OCI-LY3 (cell line): ENCODE measurements around the gene MYBPC3.

Experiments used
- H2AFZ ChIP-seq: fragments of 200-600, 300-600 bp; shearing (Covaris generic); 2 replicates; pipeline ENCODE4 v1.6.0; 2014; ENCODE audit warnings: antibody characterized with exemption, low read depth, low read length
- H3K27ac ChIP-seq: fragments of 200-600, 300-600 bp; sonication (generic); 2 replicates; pipeline ENCODE4 v1.5.1; 2014; ENCODE audit warnings: mild to moderate bottlenecking, low read length, moderate library complexity, mixed read lengths
- H3K27me3 ChIP-seq: fragments of 200-600, 300-600 bp; sonication (generic); 2 replicates; pipeline ENCODE4 v1.6.1; 2014; ENCODE audit warnings: low read depth, low read length, mixed read lengths
- H3K36me3 ChIP-seq: fragments of 200-600, 300-600 bp; sonication (generic); replicated peaks from 2 replicates; pipeline ENCODE3; 2014; ENCODE audit warnings: low read depth, low read length, mixed read lengths
- H3K4me1 ChIP-seq: fragments of 300-600, 200-600 bp; sonication (generic); 2 replicates; pipeline ENCODE4 v1.6.1; 2014; ENCODE audit warnings: low read length, mixed read lengths
- H3K4me2 ChIP-seq: fragments of 200-600, 300-600 bp; sonication (generic); 2 replicates; pipeline ENCODE4 v1.6.1; 2014; ENCODE audit warnings: low read length, mixed read lengths
- H3K4me3 ChIP-seq: fragments of 300-600, 200-600 bp; sonication (generic); 2 replicates; pipeline ENCODE4 v1.5.1; 2014; ENCODE audit warnings: antibody characterized with exemption, mild to moderate bottlenecking, low read length, moderate library complexity
- H3K79me2 ChIP-seq: fragments of 300-600, 200-600 bp; shearing (Covaris generic); 2 replicates; pipeline ENCODE4 v1.6.1; 2014; ENCODE audit warnings: mild to moderate bottlenecking, low read length, mixed read lengths
- H3K9ac ChIP-seq: fragments of 300-600, 200-600 bp; shearing (Covaris generic); 2 replicates; pipeline ENCODE4 v1.6.0; 2014; ENCODE audit warnings: mild to moderate bottlenecking, low read length, moderate library complexity
- H3K9me3 ChIP-seq: fragments of 200-600, 300-600 bp; shearing (Covaris generic); 2 replicates; pipeline ENCODE4 v1.6.1; 2014; ENCODE audit warnings: low read length, mixed read lengths; ENCODE audit not compliant: insufficient read depth
- H4K20me1 ChIP-seq: fragments of 200-600, 300-600 bp; sonication (generic); 2 replicates; pipeline ENCODE4 v1.6.1; 2016; ENCODE audit warnings: low read length, mixed read lengths; ENCODE audit not compliant: insufficient read depth
- CTCF ChIP-seq: fragments of 200-600, 300-600 bp; sonication (generic); IDR thresholded peaks from 2 replicates; pipeline ENCODE4 v1.5.1; 2014; ENCODE audit warnings: antibody characterized with exemption, low read length, low read depth
- EZH2phosphoT487 ChIP-seq: fragments of 200-600 bp; shearing (Covaris generic); IDR thresholded peaks from 2 replicates; pipeline ENCODE4 v1.6.1; 2018; ENCODE audit warnings: antibody characterized with exemption, mixed run types, low read depth

Gene MYBPC3

GRCh38 chr11:47352556-47352955 lies at the start of gene MYBPC3:
TSS of gene MYBPC3 (minus strand) at chr11:47352702. CDS start at chr11:47352647, 55 bp downstream.
- Histone ChIP-seq H3K79me2 (no peaks in the 10 kb centered on the region), H2AFZ (no peak within 1 kb of the TSS), H3K36me3 (peaks cover 6% of the 10 kb centered on the region), H3K4me1 (no peaks in the 10 kb centered on the region), H3K9ac (no peak within 1 kb of the TSS), H3K4me2 (no peak within 1 kb of the TSS), H3K9me3 (no peaks in the 10 kb centered on the region), H3K27ac (no peak within 1 kb of the TSS), H3K4me3 (no peak within 1 kb of the TSS), H4K20me1 (no peaks in the 10 kb centered on the region), H3K27me3 (no peaks in the 10 kb centered on the region)
- TF ChIP-seq CTCF (no peak), EZH2phosphoT487 (no peak)

- Histone ChIP-seq H3K4me1 (peaks cover 17% of the 10 kb centered on the region), H3K9me3 (no peaks in the 10 kb centered on the region; the same call in 1 of the 2 replicates), H2AFZ (peak overlapping the region; percentile 84), H3K4me2 (peak overlapping the region; percentile 100), H4K20me1 (no peaks in the 10 kb centered on the region), H3K4me3 (peak overlapping the region; percentile 97), H3K79me2 (no peaks in the 10 kb centered on the region), H3K27ac (peak overlapping the region; percentile 59), H3K27me3 (no peaks in the 10 kb centered on the region), H3K36me3 (no peaks in the 10 kb centered on the region), H3K9ac (peak overlapping the region; percentile 75)
- TF ChIP-seq EZH2phosphoT487, result no peak
- no peak for TF ChIP-seq CTCF
These were observed 48.3 kb upstream of the MYBPC3 start for GRCh38 chr11:47400768-47401279.

GRCh38 chr11:47399860-47400767 lies 47.6 kb upstream of the MYBPC3 start:
- Histone ChIP-seq H3K4me1 (peaks cover 20% of the 10 kb centered on the region), H3K9me3 (no peaks in the 10 kb centered on the region; the same call in 1 of the 2 replicates), H3K27me3 (no peaks in the 10 kb centered on the region), H3K36me3 (no peaks in the 10 kb centered on the region), H3K79me2 (no peaks in the 10 kb centered on the region), H3K27ac (peak overlapping the region; percentile 59), H3K4me2 (peak overlapping the region; percentile 100), H4K20me1 (no peaks in the 10 kb centered on the region), H3K4me3 (peak overlapping the region; percentile 97), H2AFZ (peak overlapping the region; percentile 89), H3K9ac (peak overlapping the region; percentile 82)
- TF ChIP-seq EZH2phosphoT487, result no peak
- TF ChIP-seq CTCF, result no peak

- TF ChIP-seq CTCF, result no peak
- Histone ChIP-seq H4K20me1 (no peaks in the 10 kb centered on the region), H3K4me1 (peaks cover 36% of the 10 kb centered on the region), H3K9ac (no peak overlapping the region), H3K79me2 (no peaks in the 10 kb centered on the region), H3K9me3 (no peaks in the 10 kb centered on the region; the same call in 1 of the 2 replicates), H3K27ac (no peak overlapping the region), H3K4me3 (no peak overlapping the region), H3K27me3 (no peaks in the 10 kb centered on the region), H2AFZ (no peak overlapping the region), H3K36me3 (no peaks in the 10 kb centered on the region), H3K4me2 (no peak overlapping the region)
These were observed 46.0 kb upstream of the MYBPC3 start for GRCh38 chr11:47398551-47398950.
